PC-9 (cell line): ENCODE data around the gene MBP. TPM values are rescaled to one million over a fixed set of nuclear protein-coding genes. Genes with fewer than 3 reads are reported as not detected.

ENCODE experiments used
- BruUV-seq: library from RNA; stranded (reverse); fragments of 400-500 nt; replicated peaks from 2 replicates; lab custom pipeline; 2021; lab: Mats Ljungman, UMichigan
- CTCF ChIA-PET: fragments of 300-600 bp; sonication (Branson Sonifier 250); formaldehyde crosslinking; loops from one replicate; lab custom pipeline; 2022; ENCODE audit warnings: antibody characterized with exemption; lab: Charles Lee
- POLR2A ChIA-PET: fragments of 300-600 bp; sonication (Branson Sonifier 250); formaldehyde crosslinking; loops from one replicate; lab custom pipeline; 2022; ENCODE audit warnings: antibody characterized with exemption; ENCODE audit not compliant: unreplicated experiment; lab: Charles Lee
- DNase-seq, 2 experiments: peaks; one replicate each; pipeline versions ENCODE4 v3.0.0 to v3.0.0-alpha.2; 2015 to 2022; ENCODE audit warnings: mixed read lengths in 1 of 2
- H2AFZ ChIP-seq: fragments of 200-600 bp; sonication (generic); 2 replicates; pipeline ENCODE4 v1.8.1; 2017; ENCODE audit warnings: antibody characterized with exemption
- H3F3A ChIP-seq: fragments of 200-600 bp; sonication (generic); 2 replicates; pipeline ENCODE4 v1.8.1; 2017; ENCODE audit warnings: antibody characterized with exemption, mild to moderate bottlenecking, low read depth; ENCODE audit not compliant: insufficient read depth
- H3K27ac ChIP-seq: fragments of 200-600 bp; sonication (generic); 2 replicates; pipeline ENCODE4 v1.6.1; 2016; ENCODE audit warnings: mixed run types
- H3K27me3 ChIP-seq: fragments of 200-600 bp; sonication (generic); 2 replicates; pipeline ENCODE4 v1.6.1; 2016; ENCODE audit warnings: low read depth, mixed run types; ENCODE audit not compliant: insufficient read depth
- H3K36me3 ChIP-seq: fragments of 200-600 bp; sonication (generic); 2 replicates; pipeline ENCODE4 v1.6.1; 2016; ENCODE audit warnings: low read depth, mixed run types
- H3K4me1 ChIP-seq: fragments of 200-600 bp; sonication (generic); replicated peaks from 2 replicates; pipeline ENCODE4 v1.6.1; 2016; ENCODE audit warnings: mixed run types; ENCODE audit not compliant: insufficient read depth
- H3K4me2 ChIP-seq: fragments of 200-600 bp; sonication (generic); 2 replicates; pipeline ENCODE4 v1.6.1; 2017; ENCODE audit warnings: mixed run types
- H3K4me3 ChIP-seq: fragments of 200-600 bp; sonication (generic); 2 replicates; pipeline ENCODE4 v1.6.1; 2016; ENCODE audit warnings: mixed run types
- H3K79me2 ChIP-seq: fragments of 200-600 bp; sonication (generic); 2 replicates; pipeline ENCODE4 v1.6.1; 2017; ENCODE audit warnings: low read depth, mixed run types
- H3K9me2 ChIP-seq: fragments of 200-600 bp; sonication (generic); 2 replicates; pipeline ENCODE4 v1.8.1; 2017; ENCODE audit warnings: mild to moderate bottlenecking; ENCODE audit not compliant: insufficient read depth
- H3K9me3 ChIP-seq: fragments of 200-600 bp; sonication (generic); 2 replicates; pipeline ENCODE4 v1.8.1; 2016; ENCODE audit warnings: low read depth; ENCODE audit not compliant: insufficient read depth
- H4K20me1 ChIP-seq: fragments of 200-600 bp; sonication (generic); 2 replicates; pipeline ENCODE4 v1.8.1; 2017; ENCODE audit not compliant: insufficient read depth
- EZH2 ChIP-seq: fragments of 200-600 bp; sonication (generic); IDR thresholded peaks from 2 replicates; pipeline ENCODE4 v1.8.0; 2017; ENCODE audit warnings: antibody characterized with exemption, low read depth
- intact Hi-C: fragments of 100-400 bp; cut with micrococcal nuclease; formaldehyde crosslinking; loops from one replicate; pipeline ENCODE4 v1.10.0; 2022; ENCODE audit not compliant: unreplicated experiment
- total RNA-seq: library from RNA; stranded (reverse); gene quantifications from 2 replicates; pipeline ENCODE4 v1.2.3, GENCODE V29; 2021
- TF ChIP-seq, protein P1 (sequence below): fragments of 200-600 bp; sonication (generic); conservative IDR thresholded peaks from 2 replicates; pipeline ENCODE4 v1.6.1; 2017; ENCODE audit warnings: mixed run types, antibody characterized with exemption, mild to moderate bottlenecking, moderate library complexity

The MBP gene
- total RNA-seq, 1 experiment from 2014 or later: 37.9 TPM

DNA sequence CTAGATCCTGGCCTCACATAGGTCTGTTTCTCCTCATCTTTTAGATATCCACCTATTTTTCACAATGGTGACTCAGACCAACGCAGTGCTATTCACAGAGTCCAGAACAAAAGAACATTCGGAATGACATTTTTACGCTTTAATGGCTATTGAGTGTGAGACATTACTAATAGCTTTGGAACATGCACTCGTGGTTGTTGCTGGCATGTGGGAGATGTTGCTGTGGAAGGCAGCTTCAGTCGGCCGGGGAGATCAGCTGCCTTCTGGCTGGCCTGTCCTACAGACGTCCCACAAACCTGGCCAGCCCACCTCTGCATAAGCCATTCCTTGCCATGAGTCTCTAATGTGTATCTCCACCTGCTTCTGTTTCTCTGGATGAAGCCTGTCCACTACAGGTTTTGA lies 3.4 kb downstream of the MBP start:
- Histone ChIP-seq H4K20me1 (no peaks in the 10 kb centered on the region), H3K27me3 (no peaks in the 10 kb centered on the region), H3K79me2 (peaks cover 75% of the 10 kb centered on the region), H3K27ac (peak overlapping the region; percentile 97), H3K4me1 (peaks cover 52% of the 10 kb centered on the region), H3K9me3 (no peaks in the 10 kb centered on the region), H2AFZ (no peak overlapping the region), H3K4me2 (peak overlapping the region; percentile 86), H3F3A (peaks cover 38% of the 10 kb centered on the region), H3K9me2 (no peaks in the 10 kb centered on the region), H3K36me3 (peaks cover 16% of the 10 kb centered on the region), H3K4me3 (peak overlapping the region; percentile 16; the same call in 1 of the 2 replicates)
- intact Hi-C loops: no loop called here
- DNase-seq: peak; percentile 25 to 52
- ChIA-PET CTCF (no interaction called here), POLR2A (interaction anchor here (0.6 kb wide), 1 partner anchor 40 kb away, joined by 3 read pairs; no protein-coding TSS in a partner anchor)
- TF ChIP-seq, protein P1, sequence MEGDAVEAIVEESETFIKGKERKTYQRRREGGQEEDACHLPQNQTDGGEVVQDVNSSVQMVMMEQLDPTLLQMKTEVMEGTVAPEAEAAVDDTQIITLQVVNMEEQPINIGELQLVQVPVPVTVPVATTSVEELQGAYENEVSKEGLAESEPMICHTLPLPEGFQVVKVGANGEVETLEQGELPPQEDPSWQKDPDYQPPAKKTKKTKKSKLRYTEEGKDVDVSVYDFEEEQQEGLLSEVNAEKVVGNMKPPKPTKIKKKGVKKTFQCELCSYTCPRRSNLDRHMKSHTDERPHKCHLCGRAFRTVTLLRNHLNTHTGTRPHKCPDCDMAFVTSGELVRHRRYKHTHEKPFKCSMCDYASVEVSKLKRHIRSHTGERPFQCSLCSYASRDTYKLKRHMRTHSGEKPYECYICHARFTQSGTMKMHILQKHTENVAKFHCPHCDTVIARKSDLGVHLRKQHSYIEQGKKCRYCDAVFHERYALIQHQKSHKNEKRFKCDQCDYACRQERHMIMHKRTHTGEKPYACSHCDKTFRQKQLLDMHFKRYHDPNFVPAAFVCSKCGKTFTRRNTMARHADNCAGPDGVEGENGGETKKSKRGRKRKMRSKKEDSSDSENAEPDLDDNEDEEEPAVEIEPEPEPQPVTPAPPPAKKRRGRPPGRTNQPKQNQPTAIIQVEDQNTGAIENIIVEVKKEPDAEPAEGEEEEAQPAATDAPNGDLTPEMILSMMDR: no peak
- no peak for TF ChIP-seq EZH2
- no TSS peak for BruUV-seq

DNA sequence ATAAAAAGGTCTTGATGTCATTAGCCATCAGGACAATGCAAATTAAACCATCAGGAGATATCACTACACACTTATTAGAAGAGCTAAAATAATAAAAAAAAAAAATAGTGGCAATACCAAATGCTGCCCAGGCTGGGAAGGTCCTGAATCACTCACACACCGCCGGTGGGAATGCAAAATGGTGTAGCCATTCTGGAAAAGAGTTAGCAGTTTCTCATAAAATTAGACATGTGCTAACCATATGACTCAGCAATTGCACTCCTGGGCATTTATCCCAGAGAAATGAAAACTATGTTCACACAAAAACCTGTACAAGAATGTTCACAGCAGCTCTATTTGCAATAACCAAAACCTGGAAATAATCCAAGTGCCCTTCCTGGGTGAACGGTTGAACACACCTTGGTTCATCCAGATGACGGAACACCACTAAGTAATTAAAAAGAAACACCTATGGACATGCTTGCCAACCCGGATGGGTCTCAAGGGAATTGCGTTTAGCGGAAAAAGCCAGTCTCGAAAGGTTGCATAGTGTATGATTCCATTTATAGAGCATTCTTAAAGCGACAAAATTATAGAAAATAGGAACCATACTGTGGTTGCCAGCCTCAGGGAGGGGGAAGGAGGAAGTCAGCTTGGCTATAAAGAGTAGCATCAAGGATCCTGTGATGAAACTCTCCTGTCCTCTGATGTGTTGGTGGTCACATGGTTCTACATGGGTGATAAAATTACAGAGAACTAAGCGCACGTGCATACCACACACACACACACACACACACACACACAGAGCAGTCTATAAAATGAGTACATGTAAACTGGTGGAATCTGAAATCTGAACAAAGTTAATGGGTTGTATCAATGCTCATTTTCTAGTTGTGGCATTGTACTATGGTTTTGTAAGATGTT lies 4.6 kb downstream of the MBP start:
- Histone ChIP-seq H3F3A (peaks cover 30% of the 10 kb centered on the region), H3K9me2 (no peaks in the 10 kb centered on the region), H3K36me3 (peaks cover 27% of the 10 kb centered on the region), H3K9me3 (no peaks in the 10 kb centered on the region), H3K4me1 (peaks cover 45% of the 10 kb centered on the region), H3K79me2 (peaks cover 86% of the 10 kb centered on the region), H3K4me2 (peak overlapping the region; percentile 86), H3K27me3 (no peaks in the 10 kb centered on the region), H4K20me1 (0 out of 2 replicates have a peak, but pooled peaks cover 3% of the 10 kb centered on the region), H3K4me3 (peak overlapping the region; percentile 27; the same call in 1 of the 2 replicates), H2AFZ (no peak overlapping the region), H3K27ac (peak overlapping the region; percentile 97)
- intact Hi-C loops: loop anchor here (1.0 kb wide), 3 partner anchors 27 to 63 kb away; no protein-coding TSS in a partner anchor
- ChIA-PET POLR2A (interaction anchor here (0.6 kb wide), 2 partner anchors 25 to 465 kb away, joined by 5 read pairs; no protein-coding TSS in a partner anchor), CTCF (no interaction called here)
- TF ChIP-seq EZH2: no peak
- TF ChIP-seq, protein P1: no peak
- BruUV-seq: no TSS peak
- peak; percentile 57 to 99 for DNase-seq

DNA sequence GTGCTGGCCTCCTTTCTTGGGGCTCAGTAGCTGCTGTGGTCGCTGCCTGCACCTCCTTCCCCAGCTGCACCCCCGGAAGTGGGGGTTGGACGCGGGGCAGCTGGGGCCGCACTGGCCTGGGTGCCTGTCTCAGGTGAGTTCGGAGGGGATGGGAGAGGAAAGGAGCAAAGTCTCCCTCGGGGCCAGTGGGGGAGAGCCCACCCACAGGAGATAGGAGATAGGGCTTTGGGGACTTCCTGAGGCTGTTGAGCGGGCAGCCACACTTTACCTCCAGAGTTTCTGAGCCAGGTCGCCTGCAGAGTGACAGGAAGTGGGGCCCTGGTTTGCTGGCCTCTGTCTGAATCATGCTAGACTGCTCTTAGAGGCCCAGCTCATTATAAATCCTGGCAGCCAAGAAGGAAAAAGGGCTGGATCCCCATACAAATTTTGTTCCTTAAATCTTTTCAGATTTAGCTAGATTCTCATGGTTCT lies 8.1 kb downstream of the MBP start:
- H3K36me3 ChIP-seq: peaks cover 35% of the 10 kb centered on the region
- no peaks in the 10 kb centered on the region for H3K9me2 ChIP-seq
- H3K27me3 ChIP-seq: no peaks in the 10 kb centered on the region
- H4K20me1 ChIP-seq: peaks cover 11% of the 10 kb centered on the region
- DNase-seq: no peak
- H3K27ac ChIP-seq: no peak overlapping the region
- H3K4me1 ChIP-seq: peaks cover 33% of the 10 kb centered on the region
- H2AFZ ChIP-seq: no peak overlapping the region
- intact Hi-C loops: no loop called here
- H3K79me2 ChIP-seq: peaks cover 92% of the 10 kb centered on the region
- no peak overlapping the region for H3K4me3 ChIP-seq
- ChIA-PET CTCF (interaction anchor here (0.6 kb wide), 1 partner anchor 123 kb away, joined by 3 read pairs; no protein-coding TSS in a partner anchor), POLR2A (interaction anchor here (0.6 kb wide), 1 partner anchor 87 kb away, joined by 3 read pairs; no protein-coding TSS in a partner anchor)
- no peaks in the 10 kb centered on the region for H3K9me3 ChIP-seq
- H3F3A ChIP-seq: peaks cover 26% of the 10 kb centered on the region
- no peak overlapping the region for H3K4me2 ChIP-seq
- BruUV-seq: no TSS peak
- TF ChIP-seq EZH2: no peak
- TF ChIP-seq, protein P1: no peak
